BLaER1 treated with 17β-estradiol and CSF1 and Interleukin-3, amounts not matched to agents 10 nM and 100 nM (cell line): ENCODE results near the gene USP34.

Source experiments
- H3K27ac ChIP-seq, 11 experiments: shearing (Covaris generic); formaldehyde crosslinking; 2 replicates each; pipeline ENCODE4 v1.8.1; 2022
- H3K27me3 ChIP-seq, 11 experiments: shearing (Covaris generic); formaldehyde crosslinking; 2 replicates each; pipeline ENCODE4 v1.8.1; 2022
- H3K36me3 ChIP-seq, 11 experiments: shearing (Covaris generic); formaldehyde crosslinking; 2 replicates each; pipeline ENCODE4 v1.8.1; 2022
- H3K4me1 ChIP-seq, 10 experiments: shearing (Covaris generic); formaldehyde crosslinking; 2 replicates each; pipeline ENCODE4 v1.8.1; 2022
- H3K4me2 ChIP-seq, 11 experiments: shearing (Covaris generic); formaldehyde crosslinking; 2 replicates each; pipeline ENCODE4 v1.8.1; 2022
- H3K4me3 ChIP-seq, 10 experiments: shearing (Covaris generic); formaldehyde crosslinking; 2 replicates each; pipeline ENCODE4 v1.8.1; 2022
- H3K9ac ChIP-seq, 11 experiments: shearing (Covaris generic); formaldehyde crosslinking; 2 replicates each; pipeline ENCODE4 v1.8.1; 2022
- H3K9me3 ChIP-seq, 11 experiments: shearing (Covaris generic); formaldehyde crosslinking; replicated peaks in 1 of 11; 2 replicates each; pipeline ENCODE4 v1.8.1; 2022
- H4K20me1 ChIP-seq, 11 experiments: shearing (Covaris generic); formaldehyde crosslinking; 2 replicates each; pipeline ENCODE4 v1.8.1; 2022
- Cebpa-rat ChIP-seq, 11 experiments: shearing (Covaris generic); IDR thresholded peaks; 2 replicates each; pipeline ENCODE4 v1.8.1; 2022

The USP34 gene

DNA sequence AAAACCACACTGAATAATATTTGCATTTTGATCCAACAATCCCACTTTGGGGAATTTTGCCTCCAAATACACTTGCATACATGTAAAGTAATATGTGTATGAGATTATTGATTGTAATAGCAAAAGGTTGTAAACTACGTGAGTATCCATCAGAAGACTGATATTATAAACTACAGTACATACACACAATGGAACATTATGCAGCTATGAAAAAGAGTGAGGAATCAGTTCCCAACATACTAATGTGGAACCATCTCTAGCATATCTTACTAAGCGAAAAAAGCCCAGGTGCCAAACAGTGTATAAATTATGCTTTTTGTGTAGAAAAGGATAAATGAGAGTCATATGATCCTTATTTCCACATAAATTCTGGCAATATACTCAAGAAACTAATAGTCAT is 324.9 kb downstream of the USP34 start:
- Histone ChIP-seq H3K36me3 (peaks cover 6 to 37% (median 22%) of the 10 kb centered on the region in 11 experiments; a peak in 17 of 22 replicates), H3K9ac (no peak overlapping the region), H3K4me1 (peaks cover 5 to 22% (median 6%) of the 10 kb centered on the region in 10 experiments; a peak in 15 of 20 replicates), H3K27ac (no peak overlapping the region), H3K4me2 (peak overlapping the region in 5 of 11 experiments; percentile 86 to 92 (median 90); a peak in 9 of 22 replicates), H3K9me3 (peaks cover 0 to 21% (median 8%) of the 10 kb centered on the region in 11 experiments; a peak in 10 of 22 replicates), H3K27me3 (no peaks in the 10 kb centered on the region), H4K20me1 (no peaks in the 10 kb centered on the region), H3K4me3 (peak overlapping the region in 3 of 10 experiments; percentile 67 to 77 (median 68); a peak in 1 of 20 replicates)
- no peak for TF ChIP-seq Cebpa-rat (IDR thresholded peaks at IDR 0.05)

DNA sequence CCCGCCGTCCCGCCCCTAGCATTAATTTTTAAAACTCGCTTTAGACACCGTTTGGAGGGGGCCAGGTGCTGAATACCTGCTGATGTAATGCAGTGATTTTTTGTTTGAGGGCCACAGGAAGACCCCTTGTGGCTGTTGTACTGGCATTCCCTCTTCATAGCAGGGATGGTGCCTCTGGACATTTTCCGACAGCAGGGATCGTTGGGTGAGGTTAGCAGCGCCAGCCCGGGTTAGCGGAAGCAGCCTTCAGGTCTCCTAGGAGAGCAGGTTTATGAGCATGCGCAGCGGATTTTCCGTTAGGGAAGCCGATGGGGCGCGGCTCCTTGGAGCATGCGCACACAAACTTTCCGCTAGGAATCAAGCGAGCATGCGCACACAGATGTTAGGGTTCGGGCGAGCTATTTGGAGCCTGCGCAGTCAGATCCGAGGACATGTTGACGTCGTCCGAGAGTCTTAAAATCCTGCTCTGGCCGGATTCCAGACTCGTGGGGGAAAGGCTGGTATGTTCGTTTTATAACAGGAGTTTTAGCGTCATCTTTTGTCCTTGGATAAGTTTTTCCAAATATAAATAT is 326.1 kb downstream of the USP34 start:
- H3K9ac ChIP-seq: peak overlapping the region; percentile 62 to 82 (median 76); a peak in 21 of 22 replicates
- H3K36me3 ChIP-seq: peaks cover 2 to 25% (median 14%) of the 10 kb centered on the region in 11 experiments; a peak in 16 of 22 replicates
- H3K27me3 ChIP-seq: no peaks in the 10 kb centered on the region
- peaks cover 0 to 21% (median 8%) of the 10 kb centered on the region in 11 experiments; a peak in 10 of 22 replicates for H3K9me3 ChIP-seq
- H3K4me2 ChIP-seq: peak overlapping the region; percentile 72 to 92 (median 83)
- no peaks in the 10 kb centered on the region for H4K20me1 ChIP-seq
- H3K4me1 ChIP-seq: peaks cover 5 to 22% (median 6%) of the 10 kb centered on the region in 10 experiments; a peak in 15 of 20 replicates
- peak overlapping the region; percentile 48 to 86 (median 77) for H3K27ac ChIP-seq
- TF ChIP-seq Cebpa-rat (IDR thresholded peaks at IDR 0.05): no peak
- peak overlapping the region; percentile 59 to 77 (median 68) for H3K4me3 ChIP-seq

DNA sequence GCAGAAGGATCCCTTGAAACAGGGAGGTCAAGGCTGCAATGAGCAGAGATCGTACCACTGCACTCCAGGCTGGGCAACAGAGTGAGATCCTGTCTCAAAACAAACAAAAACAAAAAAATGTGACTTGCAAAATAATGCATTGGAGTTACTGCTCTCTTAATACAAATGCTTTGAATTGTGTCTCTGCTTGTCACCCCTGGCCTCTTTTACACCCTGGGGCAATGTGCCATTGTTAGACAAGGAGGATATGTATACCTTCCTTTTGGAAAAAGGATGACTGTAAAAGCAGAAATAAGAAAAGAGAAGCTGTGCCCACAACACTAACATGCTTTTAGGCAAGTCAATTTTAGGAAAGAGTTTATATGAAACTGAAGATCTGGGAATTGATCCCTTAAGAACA is 329.7 kb downstream of the USP34 start:
- Histone ChIP-seq H4K20me1 (no peaks in the 10 kb centered on the region), H3K4me2 (no peak overlapping the region), H3K27ac (no peak overlapping the region), H3K9me3 (peaks cover 0 to 19% (median 8%) of the 10 kb centered on the region in 11 experiments; a peak in 9 of 22 replicates), H3K27me3 (no peaks in the 10 kb centered on the region), H3K9ac (no peak overlapping the region), H3K36me3 (peaks cover 0 to 7% (median 0%) of the 10 kb centered on the region in 11 experiments; a peak in 3 of 22 replicates), H3K4me1 (peaks cover 5 to 22% (median 6%) of the 10 kb centered on the region in 10 experiments; a peak in 15 of 20 replicates), H3K4me3 (no peak overlapping the region)
- no peak for TF ChIP-seq Cebpa-rat (IDR thresholded peaks at IDR 0.05)

DNA sequence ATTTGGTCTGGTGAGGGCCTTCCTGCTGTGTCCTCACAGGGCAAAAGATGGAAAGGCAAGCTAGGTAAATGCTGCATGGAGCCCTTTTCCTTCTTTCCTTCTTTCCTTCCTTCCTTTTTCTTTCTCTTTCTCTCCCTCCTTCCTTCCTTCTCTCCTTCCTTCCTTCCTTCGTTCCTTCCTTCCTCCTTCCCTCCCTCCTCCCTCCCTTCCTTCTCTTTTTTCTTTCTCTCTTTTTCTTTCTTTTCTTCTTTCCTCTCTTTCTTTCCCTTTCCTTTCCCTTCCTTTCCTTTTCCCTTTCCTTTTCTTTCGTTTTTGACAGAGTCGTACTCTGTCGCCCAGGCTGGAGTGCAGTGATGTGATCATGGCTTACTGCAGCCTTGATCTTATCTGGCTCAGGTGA is 332.0 kb downstream of the USP34 start:
- no peak for TF ChIP-seq Cebpa-rat (IDR thresholded peaks at IDR 0.05)
- Histone ChIP-seq H3K36me3 (peaks cover 0 to 7% (median 0%) of the 10 kb centered on the region in 11 experiments; a peak in 3 of 22 replicates), H3K4me2 (no peak overlapping the region), H3K9ac (no peak overlapping the region), H3K4me3 (no peak overlapping the region), H4K20me1 (no peaks in the 10 kb centered on the region), H3K9me3 (peaks cover 0 to 2% (median 0%) of the 10 kb centered on the region in 11 experiments; a peak in 3 of 22 replicates), H3K27ac (no peak overlapping the region), H3K4me1 (peaks cover 0 to 10% (median 5%) of the 10 kb centered on the region in 10 experiments; a peak in 10 of 20 replicates), H3K27me3 (no peaks in the 10 kb centered on the region)
